AG04450 (cell line): ENCODE measurements around the gene GNG8. TPM values are rescaled to one million over a fixed set of nuclear protein-coding genes. Genes with fewer than 3 reads are reported as not detected.

Source experiments
- CTCF ChIA-PET: fragments of 300-600, 350-600 bp; formaldehyde crosslinking; extraction: SDS; loops from one replicate; lab custom pipeline; 2022; ENCODE audit warnings: antibody characterized with exemption, inconsistent platforms; lab: Charles Lee
- POLR2A ChIA-PET: fragments of 350-600 bp; formaldehyde crosslinking; extraction: SDS; loops from one replicate; lab custom pipeline; 2021; ENCODE audit warnings: antibody characterized with exemption, inconsistent platforms; lab: Yijun Ruan, JAX
- DNase-seq: peaks from one replicate; pipeline ENCODE4 v3.0.0-alpha.2; 2011; ENCODE audit warnings: low read depth, low spot score
- H3K27ac ChIP-seq: one replicate; pipeline ENCODE4 v1.5.1; 2012; ENCODE audit warnings: low read depth, low read length, control low read depth
- H3K27me3 ChIP-seq: one replicate; pipeline ENCODE4 v1.6.0; 2012; ENCODE audit warnings: low read length; ENCODE audit not compliant: control insufficient read depth, insufficient read depth
- H3K4me3 ChIP-seq: 2 replicates; pipeline ENCODE4 v1.5.1; 2011; ENCODE audit warnings: mild to moderate bottlenecking, low read depth, low read length, control low read depth
- H3K9me3 ChIP-seq: 2 replicates; pipeline ENCODE4 v1.5.1; 2012; ENCODE audit warnings: low read length; ENCODE audit not compliant: control insufficient read depth, insufficient read depth
- polyA plus RNA-seq: library from polyadenylated mRNA; depleted of rRNA; stranded (reverse); fragments of >200 nt; gene quantifications from 2 replicates; pipeline ENCODE4 v1.2.3, GENCODE V29; 2011
- TF ChIP-seq, protein P1 (sequence below): IDR thresholded peaks from 2 replicates; pipeline ENCODE4 v1.5.1; 2011; ENCODE audit warnings: low read depth, low read length, control low read depth, inconsistent platforms

Gene GNG8
- polyA plus RNA-seq, 1 experiment: not detected

DNA sequence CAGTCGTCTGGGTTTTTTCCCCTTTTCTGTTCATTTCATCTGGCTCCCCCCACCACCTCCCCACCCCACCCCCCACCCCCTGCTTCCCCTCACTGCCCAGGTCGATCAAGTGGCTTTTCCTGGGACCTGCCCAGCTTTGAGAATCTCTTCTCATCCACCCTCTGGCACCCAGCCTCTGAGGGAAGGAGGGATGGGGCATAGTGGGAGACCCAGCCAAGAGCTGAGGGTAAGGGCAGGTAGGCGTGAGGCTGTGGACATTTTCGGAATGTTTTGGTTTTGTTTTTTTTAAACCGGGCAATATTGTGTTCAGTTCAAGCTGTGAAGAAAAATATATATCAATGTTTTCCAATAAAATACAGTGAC, 25.6 kb downstream of the GNG8 start:
- DNase-seq: no peak
- CTCF ChIA-PET: interaction anchor here (14.3 kb wide), 1 partner anchor 54 kb away, joined by 296 read pairs; the partner anchor contains the start of gene DACT3
- no peak overlapping the region for H3K4me3 ChIP-seq
- POLR2A ChIA-PET: interaction anchor here (0.5 to 0.8 kb wide), 3 partner anchors 51 to 828 kb away, joined by 4 to 6 read pairs (median 5); partner anchors contain the start of gene DMPK
- H3K27ac ChIP-seq: no peak overlapping the region
- no peaks in the 10 kb centered on the region for H3K9me3 ChIP-seq
- H3K27me3 ChIP-seq: no peaks in the 10 kb centered on the region
- TF ChIP-seq, protein P1, sequence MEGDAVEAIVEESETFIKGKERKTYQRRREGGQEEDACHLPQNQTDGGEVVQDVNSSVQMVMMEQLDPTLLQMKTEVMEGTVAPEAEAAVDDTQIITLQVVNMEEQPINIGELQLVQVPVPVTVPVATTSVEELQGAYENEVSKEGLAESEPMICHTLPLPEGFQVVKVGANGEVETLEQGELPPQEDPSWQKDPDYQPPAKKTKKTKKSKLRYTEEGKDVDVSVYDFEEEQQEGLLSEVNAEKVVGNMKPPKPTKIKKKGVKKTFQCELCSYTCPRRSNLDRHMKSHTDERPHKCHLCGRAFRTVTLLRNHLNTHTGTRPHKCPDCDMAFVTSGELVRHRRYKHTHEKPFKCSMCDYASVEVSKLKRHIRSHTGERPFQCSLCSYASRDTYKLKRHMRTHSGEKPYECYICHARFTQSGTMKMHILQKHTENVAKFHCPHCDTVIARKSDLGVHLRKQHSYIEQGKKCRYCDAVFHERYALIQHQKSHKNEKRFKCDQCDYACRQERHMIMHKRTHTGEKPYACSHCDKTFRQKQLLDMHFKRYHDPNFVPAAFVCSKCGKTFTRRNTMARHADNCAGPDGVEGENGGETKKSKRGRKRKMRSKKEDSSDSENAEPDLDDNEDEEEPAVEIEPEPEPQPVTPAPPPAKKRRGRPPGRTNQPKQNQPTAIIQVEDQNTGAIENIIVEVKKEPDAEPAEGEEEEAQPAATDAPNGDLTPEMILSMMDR: no peak

- Histone ChIP-seq H3K4me3 (no peak overlapping the region), H3K27me3 (no peaks in the 10 kb centered on the region), H3K9me3 (no peaks in the 10 kb centered on the region), H3K27ac (no peak overlapping the region)
- TF ChIP-seq, protein P1: no peak
- CTCF ChIA-PET: interaction anchor here (14.3 kb wide), 1 partner anchor 55 kb away, joined by 296 read pairs; the partner anchor contains the start of gene DACT3
- no peak for DNase-seq
- POLR2A ChIA-PET: interaction anchor here (0.5 kb wide), 1 partner anchor 180 kb away, joined by 4 read pairs; no protein-coding TSS in a partner anchor
Observed at GRCh38 chr19:46609511-46610412, 26.2 kb downstream of the GNG8 start.

- H3K27ac ChIP-seq: no peak overlapping the region
- H3K9me3 ChIP-seq: no peaks in the 10 kb centered on the region
- TF ChIP-seq, protein P1: no peak
- CTCF ChIA-PET: interaction anchor here (1.3 to 14.3 kb wide), 2 partner anchors 22 to 56 kb away, joined by 3 to 296 read pairs; partner anchors contain the start of gene DACT3
- POLR2A ChIA-PET: no interaction called here
- no peaks in the 10 kb centered on the region for H3K27me3 ChIP-seq
- DNase-seq: no peak
- no peak overlapping the region for H3K4me3 ChIP-seq
Observed at GRCh38 chr19:46608581-46609345, 27.2 kb downstream of the GNG8 start.

GRCh38 chr19:46608178-46608577, 27.8 kb downstream of the GNG8 start:
- no peak overlapping the region for H3K4me3 ChIP-seq
- H3K9me3 ChIP-seq: no peaks in the 10 kb centered on the region
- POLR2A ChIA-PET: no interaction called here
- no peak for DNase-seq
- TF ChIP-seq, protein P1: no peak
- no peak overlapping the region for H3K27ac ChIP-seq
- H3K27me3 ChIP-seq: no peaks in the 10 kb centered on the region
- CTCF ChIA-PET: interaction anchor here (1.3 to 1.9 kb wide), 2 partner anchors 23 to 65 kb away, joined by 3 to 5 read pairs; no protein-coding TSS in a partner anchor
